Astrocyte of the hippocampus (primary cell): ENCODE measurements around the gene HCN2.

Experiments used
- DNase-seq: peaks from one replicate; pipeline ENCODE4 v3.0.0; 2011; ENCODE audit warnings: low read depth, low spot score

Gene HCN2

GRCh38 chr19:589693-590395 is at the start of gene HCN2:
Gene HCN2 (plus strand): TSS chr19:589881. CDS start chr19:589946, 65 bp downstream.
- DNase-seq: no peak

GRCh38 chr19:540867-541637 is 48.6 kb upstream of the HCN2 start:
- no peak for DNase-seq

DNA sequence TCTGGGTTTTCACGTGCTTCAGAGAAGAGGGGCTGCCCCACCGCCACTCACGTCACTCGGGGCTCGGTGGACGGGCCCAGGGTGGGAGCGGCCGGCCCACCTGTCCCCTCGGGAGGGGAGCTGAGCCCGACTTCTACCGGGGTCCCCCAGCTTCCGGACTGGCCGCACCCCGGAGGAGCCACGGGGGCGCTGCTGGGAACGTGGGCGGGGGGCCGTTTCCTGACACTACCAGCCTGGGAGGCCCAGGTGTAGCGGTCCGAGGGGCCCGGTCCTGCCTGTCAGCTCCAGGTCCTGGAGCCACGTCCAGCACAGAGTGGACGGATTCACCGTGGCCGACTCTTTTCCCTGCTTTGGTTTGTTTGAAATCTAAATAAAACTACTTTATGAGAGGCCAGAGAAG is 48.0 kb upstream of the HCN2 start:
- DNase-seq: no peak

DNA sequence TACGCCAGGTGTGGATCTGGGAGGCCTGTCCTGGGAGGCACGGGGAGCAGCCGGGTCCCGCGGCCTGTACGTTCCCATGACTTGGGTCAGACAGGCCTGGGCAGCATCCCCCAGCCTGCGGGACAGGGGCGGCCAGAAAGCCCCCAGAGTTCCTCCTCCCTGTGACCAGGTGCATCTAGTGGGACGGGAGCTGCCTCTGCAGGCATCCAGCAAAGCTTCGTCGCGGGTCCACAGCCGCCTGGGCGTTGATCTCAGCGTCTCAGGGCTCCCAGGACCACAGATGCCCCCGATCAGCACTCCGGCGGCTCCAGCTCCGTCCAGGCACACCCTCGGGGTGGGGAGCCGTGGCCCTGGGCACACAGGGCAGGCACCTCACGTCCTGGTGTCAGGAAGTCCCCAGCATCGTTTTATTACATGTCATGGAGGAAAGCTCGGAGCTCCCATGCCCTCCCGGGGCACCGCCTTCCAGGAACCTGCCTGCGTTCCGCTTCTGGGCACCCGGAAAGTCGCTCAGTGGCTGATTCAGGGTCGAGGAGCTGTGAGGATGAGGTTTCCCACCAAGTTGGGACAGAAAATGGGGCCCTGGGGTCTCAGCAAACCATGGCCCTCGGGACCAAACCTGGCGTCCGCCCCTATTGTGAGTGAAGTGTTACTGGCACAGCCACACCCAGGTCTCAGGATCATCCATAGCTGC is 47.4 kb upstream of the HCN2 start:
- DNase-seq: no peak

- no peak for DNase-seq
These were observed 45.6 kb upstream of the HCN2 start, which contains the start of gene GZMM for GRCh38 chr19:543910-544608. Gene GZMM (plus strand): TSS chr19:544053. CDS start chr19:544072, 19 bp downstream.

DNA sequence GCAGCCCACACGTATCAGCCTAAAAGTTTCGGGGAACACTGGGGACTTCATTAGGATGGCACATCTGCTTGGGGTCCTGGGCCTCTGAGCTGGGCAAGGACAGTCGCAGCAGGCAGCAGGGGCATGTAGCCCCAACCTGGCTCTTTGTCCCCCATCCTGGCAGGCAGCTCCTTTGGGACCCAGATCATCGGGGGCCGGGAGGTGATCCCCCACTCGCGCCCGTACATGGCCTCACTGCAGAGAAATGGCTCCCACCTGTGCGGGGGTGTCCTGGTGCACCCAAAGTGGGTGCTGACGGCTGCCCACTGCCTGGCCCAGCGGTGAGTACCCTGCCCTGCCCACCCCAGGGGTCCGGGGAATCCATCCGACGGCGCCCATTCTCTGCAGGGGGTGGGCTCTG is 42.6 kb upstream of the HCN2 start:
- DNase-seq: no peak

DNA sequence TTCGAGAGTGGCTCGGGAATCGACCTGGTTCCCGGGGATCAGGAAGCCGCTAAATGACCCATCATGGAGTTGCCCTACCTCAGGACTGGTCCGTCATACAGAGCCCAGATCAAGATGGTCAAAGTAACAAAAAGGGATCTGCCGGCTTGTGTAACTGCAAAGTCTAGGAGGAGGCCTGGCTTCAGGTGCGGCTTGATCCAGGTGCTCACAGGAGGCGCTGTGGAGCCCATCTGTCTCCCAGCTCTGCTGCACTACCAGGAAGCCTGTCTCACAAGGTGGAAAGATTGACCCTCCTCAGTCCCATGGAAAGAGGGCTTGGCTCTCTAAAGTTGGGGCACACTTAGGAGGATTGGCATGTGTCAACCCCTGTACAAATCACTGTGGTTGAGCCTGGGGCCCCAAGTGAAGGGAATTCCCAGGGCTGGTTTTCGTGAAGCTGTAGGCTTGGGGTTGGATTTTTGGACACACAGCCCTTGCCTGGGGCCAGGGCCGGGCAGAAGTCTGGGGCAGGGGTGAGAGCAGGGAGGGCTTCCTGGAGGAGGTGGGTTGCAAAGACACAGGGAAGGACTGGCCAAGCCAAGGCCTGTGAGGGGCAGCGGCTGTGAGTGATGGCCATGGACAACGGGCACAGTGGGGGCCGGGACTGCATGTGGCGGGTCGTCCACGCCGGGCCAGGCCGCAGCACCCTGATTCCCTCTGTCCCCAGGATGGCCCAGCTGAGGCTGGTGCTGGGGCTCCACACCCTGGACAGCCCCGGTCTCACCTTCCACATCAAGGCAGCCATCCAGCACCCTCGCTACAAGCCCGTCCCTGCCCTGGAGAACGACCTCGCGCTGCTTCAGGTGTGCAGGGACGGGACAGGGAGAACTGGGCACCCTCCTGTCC is 41.6 kb upstream of the HCN2 start:
- no peak for DNase-seq

GRCh38 chr19:548886-549830 is 40.5 kb upstream of the HCN2 start:
- DNase-seq: no peak

- no peak for DNase-seq
These were observed 34.9 kb upstream of the HCN2 start for GRCh38 chr19:554817-555216.

GRCh38 chr19:555474-555808 is 34.2 kb upstream of the HCN2 start:
- no peak for DNase-seq

GRCh38 chr19:556611-557382 is 32.9 kb upstream of the HCN2 start:
- DNase-seq: no peak

GRCh38 chr19:558770-559439 is 30.8 kb upstream of the HCN2 start:
- peak; percentile 64 for DNase-seq

- no peak for DNase-seq
These were observed 29.6 kb upstream of the HCN2 start for GRCh38 chr19:560121-560520.

DNA sequence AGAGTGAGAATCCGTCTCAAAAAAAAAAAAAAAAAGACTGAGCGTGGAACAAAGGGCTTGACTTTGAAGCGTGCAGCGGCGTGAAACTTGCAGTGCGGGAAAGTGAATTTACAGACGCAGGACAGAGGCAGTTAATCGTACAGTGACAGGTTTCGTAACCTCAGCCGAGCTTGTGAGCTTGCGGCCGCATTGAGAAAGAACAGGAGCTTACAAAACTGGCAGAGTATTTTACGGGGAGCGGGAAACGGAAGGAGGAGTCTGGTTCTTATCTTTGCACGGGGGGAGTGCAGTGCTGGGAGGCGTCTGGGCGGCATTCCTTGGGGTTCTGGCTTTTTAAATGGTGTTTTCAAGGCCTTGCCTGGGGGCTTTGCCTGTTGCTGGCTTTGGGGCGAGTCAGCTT is 23.3 kb upstream of the HCN2 start:
- DNase-seq: no peak

GRCh38 chr19:566844-567243 is 22.8 kb upstream of the HCN2 start:
- DNase-seq: no peak

GRCh38 chr19:567296-567900 is 22.3 kb upstream of the HCN2 start:
- DNase-seq: no peak

GRCh38 chr19:570251-570686 is 19.4 kb upstream of the HCN2 start:
- DNase-seq: no peak

- DNase-seq: peak; percentile 45
These were observed 18.6 kb upstream of the HCN2 start for GRCh38 chr19:570937-571565.
